ENCODE data around the gene PLD1.

GRCh38 chr3:171592786-171593185, 217.5 kb downstream of the PLD1 start:
- TF ChIP-seq CTCF (IDR thresholded peaks at IDR 0.05) (no peak), POLR2A (IDR thresholded peaks at IDR 0.05) (no peak)

Data from esophagus squamous epithelium (tissue), 4 donors.